OCI-LY1 (cell line): ENCODE results near the gene ACE.
"Not testable (repeated sequence)": the region's sequence is repeated elsewhere in the genome, so short reads cannot be mapped to it uniquely, and the experiment has no call there.

Experiments
- H2AFZ ChIP-seq: fragments of 200-600 bp; sonication (generic), shearing (Covaris generic); 2 replicates; pipeline ENCODE4 v1.6.0; 2014; ENCODE audit warnings: antibody characterized with exemption, mild to moderate bottlenecking, low read length
- H3F3A ChIP-seq: fragments of 200-600 bp; sonication (generic), shearing (Covaris generic); 2 replicates; pipeline ENCODE4 v1.6.0; 2014; ENCODE audit warnings: mild to moderate bottlenecking, antibody characterized with exemption, low read length, moderate library complexity; ENCODE audit not compliant: insufficient read depth
- H3K27ac ChIP-seq: fragments of 200-600 bp; sonication (generic); 2 replicates; pipeline ENCODE4 v1.5.1; 2014; ENCODE audit warnings: low read length, mixed run types, mild to moderate bottlenecking, low read depth; ENCODE audit not compliant: poor library complexity, severe bottlenecking
- H3K27me3 ChIP-seq: fragments of 200-600 bp; sonication (generic); 2 replicates; pipeline ENCODE4 v1.6.0; 2014; ENCODE audit warnings: antibody characterized with exemption, mild to moderate bottlenecking, low read length, moderate library complexity; ENCODE audit not compliant: insufficient read depth
- H3K36me3 ChIP-seq: fragments of 200-600 bp; sonication (generic); 2 replicates; pipeline ENCODE4 v1.6.1; 2014; ENCODE audit warnings: mild to moderate bottlenecking, antibody characterized with exemption, low read length, moderate library complexity, mixed read lengths; ENCODE audit not compliant: insufficient read depth
- H3K4me1 ChIP-seq: fragments of 200-600 bp; sonication (generic); 2 replicates; pipeline ENCODE4 v1.5.1; 2014; ENCODE audit warnings: mild to moderate bottlenecking, low read length, moderate library complexity; ENCODE audit not compliant: insufficient read depth, severe bottlenecking
- H3K4me2 ChIP-seq: fragments of 200-600 bp; sonication (generic), shearing (Covaris generic); 2 replicates; pipeline ENCODE4 v1.6.1; 2014; ENCODE audit warnings: low read length
- H3K4me3 ChIP-seq: fragments of 200-600 bp; sonication (generic); 2 replicates; pipeline ENCODE4 v1.5.1; 2014; ENCODE audit warnings: low read length, low read depth, mild to moderate bottlenecking, mixed read lengths; ENCODE audit not compliant: poor library complexity, severe bottlenecking
- H3K79me2 ChIP-seq: fragments of 200-600 bp; shearing (Covaris generic); 2 replicates; pipeline ENCODE4 v1.6.1; 2016; ENCODE audit warnings: mixed run types, low read length, mixed read lengths; ENCODE audit not compliant: insufficient read depth
- H3K9ac ChIP-seq: fragments of 200-600 bp; sonication (generic), shearing (Covaris generic); 2 replicates; pipeline ENCODE4 v1.6.1; 2014; ENCODE audit warnings: mild to moderate bottlenecking, low read length, mixed read lengths
- H3K9me2 ChIP-seq: fragments of 200-600 bp; sonication (generic), shearing (Covaris generic); 2 replicates; pipeline ENCODE4 v1.6.1; 2014; ENCODE audit warnings: low read depth, mild to moderate bottlenecking, low read length, mixed read lengths
- H3K9me3 ChIP-seq: fragments of 200-600 bp; shearing (Covaris generic); 2 replicates; pipeline ENCODE4 v1.6.1; 2014; ENCODE audit warnings: low read length, mixed read lengths
- H4K20me1 ChIP-seq: fragments of 200-600 bp; sonication (generic), shearing (Covaris generic); 2 replicates; pipeline ENCODE4 v1.6.0; 2016; ENCODE audit warnings: mild to moderate bottlenecking, low read length; ENCODE audit not compliant: insufficient read depth
- EZH2 ChIP-seq: fragments of 200-600 bp; sonication (generic), shearing (Covaris generic); IDR thresholded peaks from 2 replicates; pipeline ENCODE4 v1.8.0; 2017; ENCODE audit warnings: borderline replicate concordance, mixed run types, mild to moderate bottlenecking, antibody characterized with exemption, low read length, moderate library complexity, mixed read lengths
- TF ChIP-seq, protein P1 (sequence below): fragments of 200-600 bp; sonication (generic), shearing (Covaris generic); IDR thresholded peaks from 2 replicates; pipeline ENCODE4 v1.5.1; 2017; ENCODE audit warnings: mild to moderate bottlenecking, antibody characterized with exemption, low read length, moderate library complexity, mixed read lengths

ACE gene

DNA sequence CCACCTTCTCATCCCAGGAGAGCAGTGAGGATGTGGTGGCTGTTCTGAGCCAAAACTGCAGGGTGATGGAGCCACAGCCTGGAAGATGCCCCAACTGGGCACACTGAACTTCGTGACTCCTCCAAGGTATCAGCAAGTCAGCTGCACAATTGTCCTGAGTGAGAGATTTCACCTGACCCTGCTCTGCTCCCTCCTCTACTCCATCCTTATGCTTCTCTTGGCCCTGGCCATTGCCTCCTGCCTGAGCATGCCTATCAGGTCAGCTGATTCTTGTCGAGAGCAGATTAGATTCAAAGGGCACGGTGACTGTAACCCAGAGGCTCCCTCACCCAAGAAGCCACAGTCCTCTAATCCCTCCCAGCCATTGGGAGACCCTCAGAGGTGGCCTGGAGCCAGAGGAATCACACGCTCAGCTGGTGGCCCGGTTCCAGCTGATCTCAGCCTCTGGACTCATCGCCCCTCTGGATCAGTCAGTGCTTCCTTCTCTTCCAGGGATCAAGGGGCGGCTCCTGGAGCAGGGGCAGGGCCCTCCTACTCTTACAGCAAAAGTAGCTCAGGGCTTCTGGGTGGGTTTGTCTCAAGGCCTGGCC is 23.8 kb upstream of the ACE start:
- Histone ChIP-seq H4K20me1 (no peaks in the 10 kb centered on the region), H3K27ac (no peak overlapping the region), H3K36me3 (no peaks in the 10 kb centered on the region), H3K79me2 (no peaks in the 10 kb centered on the region), H3K27me3 (no peaks in the 10 kb centered on the region), H3K9ac (no peak overlapping the region), H3K4me2 (no peak overlapping the region), H3F3A (no peaks in the 10 kb centered on the region), H3K9me3 (no peaks in the 10 kb centered on the region), H3K4me1 (no peaks in the 10 kb centered on the region), H3K4me3 (no peak overlapping the region), H2AFZ (no peak overlapping the region), H3K9me2 (no peaks in the 10 kb centered on the region)
- TF ChIP-seq, protein P1, sequence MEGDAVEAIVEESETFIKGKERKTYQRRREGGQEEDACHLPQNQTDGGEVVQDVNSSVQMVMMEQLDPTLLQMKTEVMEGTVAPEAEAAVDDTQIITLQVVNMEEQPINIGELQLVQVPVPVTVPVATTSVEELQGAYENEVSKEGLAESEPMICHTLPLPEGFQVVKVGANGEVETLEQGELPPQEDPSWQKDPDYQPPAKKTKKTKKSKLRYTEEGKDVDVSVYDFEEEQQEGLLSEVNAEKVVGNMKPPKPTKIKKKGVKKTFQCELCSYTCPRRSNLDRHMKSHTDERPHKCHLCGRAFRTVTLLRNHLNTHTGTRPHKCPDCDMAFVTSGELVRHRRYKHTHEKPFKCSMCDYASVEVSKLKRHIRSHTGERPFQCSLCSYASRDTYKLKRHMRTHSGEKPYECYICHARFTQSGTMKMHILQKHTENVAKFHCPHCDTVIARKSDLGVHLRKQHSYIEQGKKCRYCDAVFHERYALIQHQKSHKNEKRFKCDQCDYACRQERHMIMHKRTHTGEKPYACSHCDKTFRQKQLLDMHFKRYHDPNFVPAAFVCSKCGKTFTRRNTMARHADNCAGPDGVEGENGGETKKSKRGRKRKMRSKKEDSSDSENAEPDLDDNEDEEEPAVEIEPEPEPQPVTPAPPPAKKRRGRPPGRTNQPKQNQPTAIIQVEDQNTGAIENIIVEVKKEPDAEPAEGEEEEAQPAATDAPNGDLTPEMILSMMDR = no peak

DNA sequence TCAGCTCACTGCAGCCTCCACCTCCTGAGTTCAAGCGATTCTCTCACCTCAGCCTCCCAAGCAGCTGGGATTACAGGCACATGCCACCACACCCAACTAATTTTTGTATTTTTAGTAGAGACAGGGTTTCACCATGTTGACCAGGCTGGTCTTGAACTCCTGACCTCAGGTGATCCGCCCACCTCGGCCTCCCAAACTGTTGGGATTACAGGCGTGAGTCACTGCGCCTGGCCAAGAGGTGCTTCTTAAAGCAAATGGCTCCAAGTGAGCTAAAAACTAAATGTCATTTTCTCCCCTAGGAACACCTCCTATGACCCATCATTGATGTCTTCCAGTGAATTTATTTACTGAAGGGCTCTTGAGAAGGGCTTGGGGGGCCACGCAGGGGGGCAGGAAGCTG is 22.5 kb upstream of the ACE start:
- not testable (repeated sequence) for H3K4me2 ChIP-seq, H3K9me3 ChIP-seq, H3K9ac ChIP-seq, H3K4me3 ChIP-seq, H3F3A ChIP-seq, H3K79me2 ChIP-seq, H3K36me3 ChIP-seq, H3K4me1 ChIP-seq, H4K20me1 ChIP-seq, H2AFZ ChIP-seq, H3K27ac ChIP-seq, H3K27me3 ChIP-seq, H3K9me2 ChIP-seq

DNA sequence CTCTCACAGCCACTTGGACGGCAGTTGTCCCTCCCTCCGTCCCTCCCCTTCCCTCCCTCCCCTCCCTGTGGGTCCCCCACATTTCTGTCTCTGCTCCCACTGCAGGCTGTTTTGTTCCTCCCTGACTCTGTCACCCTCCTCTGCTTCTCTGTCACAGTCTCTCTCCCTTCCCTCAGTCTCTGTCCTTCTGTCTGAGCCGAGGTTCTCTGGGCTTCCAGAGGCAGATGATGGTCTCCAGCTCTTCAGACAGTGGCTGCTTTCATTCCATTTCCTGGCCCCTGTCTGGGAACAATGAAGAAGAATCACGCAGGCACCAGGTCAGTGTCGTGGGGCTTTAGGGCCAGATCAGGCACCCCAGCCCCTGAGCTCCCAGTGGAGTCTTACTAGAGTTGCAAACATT is 21.9 kb upstream of the ACE start:
- H3K27ac ChIP-seq = no peak overlapping the region
- no peak overlapping the region for H3K4me3 ChIP-seq
- H3K9ac ChIP-seq = no peak overlapping the region
- no peaks in the 10 kb centered on the region for H3K9me3 ChIP-seq
- no peaks in the 10 kb centered on the region for H4K20me1 ChIP-seq
- H3F3A ChIP-seq = no peaks in the 10 kb centered on the region
- H3K4me1 ChIP-seq = no peaks in the 10 kb centered on the region
- H3K27me3 ChIP-seq = no peaks in the 10 kb centered on the region; the same call in 1 of the 2 replicates
- no peak for TF ChIP-seq EZH2
- H2AFZ ChIP-seq = no peak overlapping the region
- no peak overlapping the region for H3K4me2 ChIP-seq
- no peaks in the 10 kb centered on the region for H3K9me2 ChIP-seq
- H3K79me2 ChIP-seq = no peaks in the 10 kb centered on the region
- no peaks in the 10 kb centered on the region for H3K36me3 ChIP-seq

DNA sequence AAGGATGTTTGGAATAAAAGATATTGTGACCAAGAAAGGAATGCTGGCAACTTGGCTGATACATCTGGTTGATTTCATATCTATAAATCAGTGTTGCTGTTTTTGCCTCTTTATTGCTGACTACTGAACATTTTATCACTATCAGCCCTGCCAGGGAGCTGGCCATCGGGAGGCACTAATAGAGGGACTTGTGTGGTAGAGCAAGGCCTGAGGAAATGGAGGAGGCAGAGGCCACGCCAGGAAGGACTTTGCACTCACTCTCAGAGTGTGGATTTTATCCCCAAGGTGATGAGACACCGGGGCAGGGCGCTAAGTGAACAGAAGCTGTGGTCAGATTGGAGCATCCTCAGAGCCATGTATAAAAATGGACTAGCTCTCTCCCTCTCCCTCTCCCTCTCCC is 21.4 kb upstream of the ACE start:
- no peaks in the 10 kb centered on the region for H3K9me2 ChIP-seq
- no peak overlapping the region for H3K27ac ChIP-seq
- no peak overlapping the region for H3K4me3 ChIP-seq
- H3K27me3 ChIP-seq = no peaks in the 10 kb centered on the region; the same call in 1 of the 2 replicates
- TF ChIP-seq, protein P1 = no peak
- no peak for TF ChIP-seq EZH2
- no peaks in the 10 kb centered on the region for H4K20me1 ChIP-seq
- no peaks in the 10 kb centered on the region for H3K79me2 ChIP-seq
- no peaks in the 10 kb centered on the region for H3K4me1 ChIP-seq
- no peaks in the 10 kb centered on the region for H3F3A ChIP-seq
- no peaks in the 10 kb centered on the region for H3K9me3 ChIP-seq
- H3K36me3 ChIP-seq = no peaks in the 10 kb centered on the region
- H2AFZ ChIP-seq = no peak overlapping the region
- no peak overlapping the region for H3K9ac ChIP-seq
- no peak overlapping the region for H3K4me2 ChIP-seq
